Thyroid gland (tissue), 4 donors: Measurements from ENCODE around the gene BCL11B.

Experiments
- CTCF ChIP-seq, 6 experiments: fragments of 200-600 bp in 3 of 6; fragments of 450-650 bp in 3 of 6; sonication (generic) in 3 of 6; IDR thresholded peaks; one replicate each; pipeline ENCODE4 v1.5.1; 2016 to 2019; ENCODE audit warnings: antibody characterized with exemption in 6 of 6, mild to moderate bottlenecking in 2 of 6, inconsistent platforms in 1 of 6, moderate library complexity in 1 of 6
- POLR2A ChIP-seq, 2 donors: fragments of 450-650 bp; IDR thresholded peaks; one replicate each; pipeline ENCODE4 v1.6.1; 2017; ENCODE audit warnings: antibody characterized with exemption in 2 of 2, mild to moderate bottlenecking in 2 of 2, moderate library complexity in 1 of 2

- TF ChIP-seq CTCF (IDR thresholded peaks at IDR 0.05) (no peak), POLR2A (IDR thresholded peaks at IDR 0.05) (no peak)
These were observed 116.6 kb downstream of the BCL11B start for GRCh38 chr14:99155173-99156089.
